GM12878 (cell line): Measurements from ENCODE around the gene STPG1. TPM values are rescaled to one million over a fixed set of nuclear protein-coding genes. Genes with fewer than 3 reads are reported as not detected.

Experiments
- ATAC-seq: fragments of 200-7000 bp; cut with Tn5 transposase; 3 replicates; pipeline ENCODE4 v1.9.1; 2020; ENCODE audit warnings: mild to moderate bottlenecking, moderate library complexity
- BruUV-seq: library from RNA; stranded (reverse); fragments of 400-500 nt; replicated peaks from 2 replicates; lab custom pipeline; 2021; lab: Mats Ljungman, UMichigan
- CTCF ChIA-PET: fragments of 300-600 bp; sonication (Branson Sonifier 250); formaldehyde crosslinking; extraction: SDS; loops from one replicate; lab custom pipeline; 2021; ENCODE audit warnings: inconsistent platforms; lab: Yijun Ruan, JAX
- POLR2A ChIA-PET: fragments of 350-600 bp; formaldehyde crosslinking; extraction: SDS; loops from one replicate; lab custom pipeline; 2021; ENCODE audit warnings: inconsistent platforms; lab: Charles Lee
- RAD21 ChIA-PET: fragments of 300-600 bp; sonication (Branson Sonifier 250); formaldehyde crosslinking; loops from one replicate; lab custom pipeline; 2023; ENCODE audit warnings: antibody characterized with exemption; ENCODE audit not compliant: unreplicated experiment; lab: Charles Lee
- SMC1A ChIA-PET: fragments of 300-600 bp; sonication (Branson Sonifier 250); formaldehyde crosslinking; loops from one replicate; lab custom pipeline; 2023; ENCODE audit not compliant: unreplicated experiment, uncharacterized antibody; lab: Charles Lee
- DNase-seq: peaks from one replicate; pipeline ENCODE4 v3.0.0-alpha.2; 2011; ENCODE audit warnings: low read depth, low spot score
- FAIRE-seq: peaks from 3 replicates; lab custom pipeline; 2011; peaks lifted over from hg19 to GRCh38; lab: Jason Lieb, UNC
- H2AFZ ChIP-seq: 2 replicates; pipeline ENCODE4 v1.6.0; 2011; ENCODE audit warnings: low read depth, low read length, control low read depth; ENCODE audit not compliant: control insufficient read depth
- H3K27ac ChIP-seq: 2 replicates; pipeline ENCODE4 v1.5.1; 2011; ENCODE audit warnings: control low read depth; ENCODE audit not compliant: control insufficient read depth, insufficient read depth
- H3K27me3 ChIP-seq, 2 experiments: replicated peaks in 1 of 2; 2 replicates each; pipeline versions ENCODE4 v1.6.0 to v1.6.1; 2011; ENCODE audit warnings: low read length in 1 of 2; ENCODE audit not compliant: control insufficient read depth in 2 of 2, insufficient read depth in 2 of 2
- H3K36me3 ChIP-seq, 2 experiments: 2 replicates each; pipeline ENCODE4 v1.5.1; 2011; ENCODE audit warnings: low read length in 1 of 2; ENCODE audit not compliant: control insufficient read depth in 2 of 2, insufficient read depth in 2 of 2
- H3K4me1 ChIP-seq: 2 replicates; pipeline ENCODE4 v1.6.1; 2011; ENCODE audit warnings: mild to moderate bottlenecking, low read length, moderate library complexity, mixed read lengths; ENCODE audit not compliant: control insufficient read depth, insufficient read depth
- H3K4me2 ChIP-seq: 2 replicates; pipeline ENCODE4 v1.6.0; 2011; ENCODE audit warnings: control low read depth; ENCODE audit not compliant: control insufficient read depth, insufficient read depth
- H3K4me3 ChIP-seq: fragments of 200-600 bp; sonication (generic); 2 replicates; pipeline ENCODE4 v1.5.1; 2016
- H3K79me2 ChIP-seq: 2 replicates; pipeline ENCODE4 v1.6.0; 2011; ENCODE audit warnings: low read length; ENCODE audit not compliant: control insufficient read depth, insufficient read depth
- H3K9ac ChIP-seq: 2 replicates; pipeline ENCODE4 v1.8.0; 2011; ENCODE audit warnings: low read length, control low read depth, mixed read lengths; ENCODE audit not compliant: control insufficient read depth, insufficient read depth
- H3K9me3 ChIP-seq: replicated peaks from 3 replicates; pipeline ENCODE4 v1.5.1; 2011; ENCODE audit warnings: mild to moderate bottlenecking, low read length; ENCODE audit not compliant: control insufficient read depth, insufficient read depth
- H4K20me1 ChIP-seq: 2 replicates; pipeline ENCODE4 v1.6.0; 2011; ENCODE audit not compliant: control insufficient read depth, insufficient read depth
- CHD4 ChIP-seq: fragments of 200-600 bp; sonication (generic); IDR thresholded peaks from 2 replicates; pipeline ENCODE4 v1.6.1; 2016; ENCODE audit warnings: mild to moderate bottlenecking
- HDAC6 ChIP-seq: fragments of 200-600 bp; sonication (generic); IDR thresholded peaks from one replicate; pipeline ENCODE4 v1.8.0; 2017; ENCODE audit warnings: antibody characterized with exemption; ENCODE audit not compliant: unreplicated experiment
- NRF1 ChIP-seq: conservative IDR thresholded peaks from 2 replicates; pipeline ENCODE4 v1.6.1; 2011; ENCODE audit warnings: mild to moderate bottlenecking, low read depth, low read length, improper control_type of control experiment
- PAX5 ChIP-seq: IDR thresholded peaks from 2 replicates; pipeline ENCODE4 v1.6.1; 2011; ENCODE audit warnings: low read depth, low read length, borderline replicate concordance
- POLR2AphosphoS2 ChIP-seq: IDR thresholded peaks from 2 replicates; pipeline ENCODE4 v1.6.1; 2011; ENCODE audit warnings: low read depth, mild to moderate bottlenecking, low read length, improper control_type of control experiment, moderate library complexity
- TCF12 ChIP-seq: IDR thresholded peaks from 2 replicates; pipeline ENCODE4 v1.6.1; 2011; ENCODE audit warnings: low read depth, mild to moderate bottlenecking, low read length
- ZBED1 ChIP-seq: IDR thresholded peaks from 2 replicates; pipeline ENCODE4 v1.6.1; 2016; ENCODE audit warnings: borderline replicate concordance
- ZNF207 ChIP-seq: fragments of 450-650 bp; IDR thresholded peaks from 2 replicates; pipeline ENCODE4 v1.6.1; 2014; ENCODE audit warnings: antibody characterized with exemption, mild to moderate bottlenecking, borderline replicate concordance
- ZNF217 ChIP-seq: fragments of 450-650 bp; IDR thresholded peaks from 2 replicates; pipeline ENCODE4 v1.6.1; 2017; ENCODE audit warnings: antibody characterized with exemption, mild to moderate bottlenecking
- ZSCAN29 ChIP-seq: fragments of 450-650 bp; IDR thresholded peaks from 2 replicates; pipeline ENCODE4 v1.6.1; 2017; ENCODE audit warnings: mild to moderate bottlenecking, moderate library complexity
- WGBS: methylation state at CpG from one replicate; pipeline ENCODE4 v1.1.6; 2016; ENCODE audit warnings: low lambda C conversion rate; ENCODE audit not compliant: insufficient replicate concordance, insufficient coverage; ENCODE audit errors: missing lambda C conversion rate; 5-methylcytosine and 5-hydroxymethylcytosine counted together
- in situ Hi-C: fragments of 300-500 bp; cut with MboI; formaldehyde crosslinking; loops from 9 replicates; pipeline ENCODE4 v1.14.3; 2018; ENCODE audit warnings: mixed read lengths
- intact Hi-C: fragments of 100-400 bp; cut with micrococcal nuclease; formaldehyde crosslinking; loops from one replicate; pipeline ENCODE4 v1.14.2; 2022; ENCODE audit not compliant: unreplicated experiment
- polyA plus RNA-seq, 11 experiments: library from polyadenylated mRNA; depleted of rRNA in 4 of 11; unstranded in 6 of 11; stranded (reverse) in 5 of 11; fragments of >200 nt; fragmentation: Nextera tagmentation in 4 of 11; fragmentation: Illumina TruSeq in 1 of 11; extraction: Ambion mirVana in 4 of 11; extraction: Trizol in 1 of 11; gene quantifications; 1 replicate in 1 of 11; 2 replicates in 10 of 11; pipeline versions ENCODE4 v1.2.1 to v1.2.3, GENCODE V29; 2011 to 2016; ENCODE audit warnings: inconsistent platforms in 2 of 11, missing spikeins in 2 of 11, low read depth in 1 of 11
- total RNA-seq, 4 experiments: library from RNA; depleted of rRNA in 3 of 4; stranded (reverse); fragments of >200 nt in 3 of 4; fragmentation: Illumina TruSeq in 1 of 4; extraction: Trizol in 1 of 4; gene quantifications; 2 replicates each; pipeline versions ENCODE4 v1.2.1 to v1.2.3, GENCODE V29; 2013 to 2021
- TF ChIP-seq, protein P1 (sequence below): IDR thresholded peaks from 2 replicates; pipeline ENCODE4 v1.6.1; 2012; ENCODE audit warnings: low read depth, low read length, improper control_type of control experiment
- TF ChIP-seq, protein P2 (sequence below): IDR thresholded peaks from 2 replicates; pipeline ENCODE4 v1.6.1; 2011; ENCODE audit warnings: borderline replicate concordance, low read depth, mild to moderate bottlenecking, moderate library complexity, mixed read lengths, low read length; ENCODE audit not compliant: insufficient read depth; ENCODE audit errors: extremely low read length
- TF ChIP-seq, protein P3 (sequence below): IDR thresholded peaks from 2 replicates; pipeline ENCODE4 v1.6.1; 2011; ENCODE audit warnings: mild to moderate bottlenecking, low read depth, low read length, moderate library complexity; ENCODE audit not compliant: insufficient replicate concordance
- TF ChIP-seq, protein P4 (sequence below): IDR thresholded peaks from 2 replicates; pipeline ENCODE4 v1.6.1; 2012; ENCODE audit warnings: low read depth, low read length, improper control_type of control experiment
- TF ChIP-seq, protein P5 (sequence below): fragments of 450-650 bp; IDR thresholded peaks from 2 replicates; pipeline ENCODE4 v1.6.1; 2017; ENCODE audit warnings: antibody characterized with exemption, mild to moderate bottlenecking, moderate library complexity
- TF ChIP-seq, protein P6 (sequence below): fragments of 450-650 bp; IDR thresholded peaks from 2 replicates; pipeline ENCODE4 v1.6.1; 2017; ENCODE audit warnings: borderline replicate concordance

The STPG1 gene
- total and polyA plus RNA-seq, 10 of the 15 experiments (the other 5 are each of a cell fraction or from before 2014, with no cell fraction given): 0.22 to 2.6 (median 0.73) TPM

DNA sequence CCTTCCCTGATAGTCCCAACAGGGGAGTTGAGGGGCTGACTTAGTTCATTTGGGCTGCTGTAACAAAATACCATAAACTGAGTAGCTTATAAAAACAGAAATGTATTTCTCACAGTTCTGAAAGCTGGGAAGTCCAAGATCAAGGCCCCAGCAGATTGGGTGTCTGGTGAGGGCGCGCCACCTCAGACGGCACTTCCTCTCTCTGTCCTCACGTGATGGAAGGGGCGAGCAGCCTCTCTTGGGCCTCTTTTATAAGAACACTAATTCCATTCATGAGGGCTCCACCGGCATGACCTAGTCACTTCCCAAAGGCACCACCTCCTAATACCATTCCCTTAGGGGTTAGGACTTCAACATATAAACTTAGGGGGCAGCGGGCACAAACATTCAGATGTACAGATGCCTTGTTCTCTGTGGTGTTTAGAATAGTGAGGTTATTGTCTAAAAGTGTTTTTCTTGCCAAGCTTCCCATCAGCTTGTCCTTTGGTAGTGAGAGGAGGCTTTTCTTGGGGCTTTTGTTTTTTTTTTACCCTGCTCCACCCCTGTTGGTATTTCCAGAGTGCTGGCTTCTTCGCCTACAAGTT is 22.3 kb upstream of the STPG1 start (continued):
- TF ChIP-seq, protein P1, sequence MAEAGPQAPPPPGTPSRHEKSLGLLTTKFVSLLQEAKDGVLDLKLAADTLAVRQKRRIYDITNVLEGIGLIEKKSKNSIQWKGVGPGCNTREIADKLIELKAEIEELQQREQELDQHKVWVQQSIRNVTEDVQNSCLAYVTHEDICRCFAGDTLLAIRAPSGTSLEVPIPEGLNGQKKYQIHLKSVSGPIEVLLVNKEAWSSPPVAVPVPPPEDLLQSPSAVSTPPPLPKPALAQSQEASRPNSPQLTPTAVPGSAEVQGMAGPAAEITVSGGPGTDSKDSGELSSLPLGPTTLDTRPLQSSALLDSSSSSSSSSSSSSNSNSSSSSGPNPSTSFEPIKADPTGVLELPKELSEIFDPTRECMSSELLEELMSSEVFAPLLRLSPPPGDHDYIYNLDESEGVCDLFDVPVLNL: no peak
- TF ChIP-seq ZNF217 (no peak), ZBED1 (no peak), CHD4 (no peak)
- TF ChIP-seq, protein P2, sequence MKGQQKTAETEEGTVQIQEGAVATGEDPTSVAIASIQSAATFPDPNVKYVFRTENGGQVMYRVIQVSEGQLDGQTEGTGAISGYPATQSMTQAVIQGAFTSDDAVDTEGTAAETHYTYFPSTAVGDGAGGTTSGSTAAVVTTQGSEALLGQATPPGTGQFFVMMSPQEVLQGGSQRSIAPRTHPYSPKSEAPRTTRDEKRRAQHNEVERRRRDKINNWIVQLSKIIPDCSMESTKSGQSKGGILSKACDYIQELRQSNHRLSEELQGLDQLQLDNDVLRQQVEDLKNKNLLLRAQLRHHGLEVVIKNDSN: no peak

DNA sequence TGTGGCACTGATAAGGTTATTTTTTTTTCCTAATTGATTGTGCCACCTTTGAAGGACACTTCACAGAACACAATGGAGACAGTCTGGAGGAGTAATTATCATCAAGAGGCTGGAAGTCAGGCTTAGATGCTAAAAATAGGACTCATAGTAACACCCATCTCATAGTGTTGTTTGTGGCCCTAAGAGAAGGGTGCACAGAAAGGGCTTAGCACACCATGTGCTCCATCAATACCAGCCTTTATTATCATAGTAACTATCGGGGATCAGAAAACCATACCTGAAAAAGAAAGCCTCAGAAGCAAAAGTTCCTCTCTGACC is 13.9 kb upstream of the STPG1 start:
- Histone ChIP-seq H3K4me1 (no peaks in the 10 kb centered on the region), H3K27me3 (no peaks in the 10 kb centered on the region), H3K4me3 (no peak overlapping the region), H3K36me3 (no peaks in the 10 kb centered on the region; a peak in 1 of 4 replicates), H3K27ac (no peak overlapping the region), H3K4me2 (no peak overlapping the region), H2AFZ (no peak overlapping the region), H4K20me1 (no peaks in the 10 kb centered on the region; the same call in 1 of the 2 replicates), H3K79me2 (no peaks in the 10 kb centered on the region), H3K9me3 (no peaks in the 10 kb centered on the region), H3K9ac (no peak overlapping the region)
- ChIA-PET RAD21 (no interaction called here), SMC1A (no interaction called here), CTCF (no interaction called here), POLR2A (no interaction called here)
- no TSS peak for BruUV-seq
- in situ Hi-C loops: no loop called here
- intact Hi-C loops: no loop called here
- DNase-seq: no peak
- 88% methylated on average over 1 of the region's 1 CpG for WGBS
- no peak for FAIRE-seq
- no peak for ATAC-seq
- TF ChIP-seq NRF1: no peak
- TF ChIP-seq PAX5: no peak
- TF ChIP-seq, protein P3, sequence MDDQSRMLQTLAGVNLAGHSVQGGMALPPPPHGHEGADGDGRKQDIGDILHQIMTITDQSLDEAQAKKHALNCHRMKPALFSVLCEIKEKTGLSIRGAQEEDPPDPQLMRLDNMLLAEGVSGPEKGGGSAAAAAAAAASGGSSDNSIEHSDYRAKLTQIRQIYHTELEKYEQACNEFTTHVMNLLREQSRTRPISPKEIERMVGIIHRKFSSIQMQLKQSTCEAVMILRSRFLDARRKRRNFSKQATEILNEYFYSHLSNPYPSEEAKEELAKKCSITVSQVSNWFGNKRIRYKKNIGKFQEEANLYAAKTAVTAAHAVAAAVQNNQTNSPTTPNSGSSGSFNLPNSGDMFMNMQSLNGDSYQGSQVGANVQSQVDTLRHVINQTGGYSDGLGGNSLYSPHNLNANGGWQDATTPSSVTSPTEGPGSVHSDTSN: no peak
- no peak for TF ChIP-seq POLR2AphosphoS2
- TF ChIP-seq, protein P4, sequence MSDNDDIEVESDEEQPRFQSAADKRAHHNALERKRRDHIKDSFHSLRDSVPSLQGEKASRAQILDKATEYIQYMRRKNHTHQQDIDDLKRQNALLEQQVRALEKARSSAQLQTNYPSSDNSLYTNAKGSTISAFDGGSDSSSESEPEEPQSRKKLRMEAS: no peak
- TF ChIP-seq ZSCAN29: no peak
- no peak for TF ChIP-seq HDAC6
- TF ChIP-seq, protein P5, sequence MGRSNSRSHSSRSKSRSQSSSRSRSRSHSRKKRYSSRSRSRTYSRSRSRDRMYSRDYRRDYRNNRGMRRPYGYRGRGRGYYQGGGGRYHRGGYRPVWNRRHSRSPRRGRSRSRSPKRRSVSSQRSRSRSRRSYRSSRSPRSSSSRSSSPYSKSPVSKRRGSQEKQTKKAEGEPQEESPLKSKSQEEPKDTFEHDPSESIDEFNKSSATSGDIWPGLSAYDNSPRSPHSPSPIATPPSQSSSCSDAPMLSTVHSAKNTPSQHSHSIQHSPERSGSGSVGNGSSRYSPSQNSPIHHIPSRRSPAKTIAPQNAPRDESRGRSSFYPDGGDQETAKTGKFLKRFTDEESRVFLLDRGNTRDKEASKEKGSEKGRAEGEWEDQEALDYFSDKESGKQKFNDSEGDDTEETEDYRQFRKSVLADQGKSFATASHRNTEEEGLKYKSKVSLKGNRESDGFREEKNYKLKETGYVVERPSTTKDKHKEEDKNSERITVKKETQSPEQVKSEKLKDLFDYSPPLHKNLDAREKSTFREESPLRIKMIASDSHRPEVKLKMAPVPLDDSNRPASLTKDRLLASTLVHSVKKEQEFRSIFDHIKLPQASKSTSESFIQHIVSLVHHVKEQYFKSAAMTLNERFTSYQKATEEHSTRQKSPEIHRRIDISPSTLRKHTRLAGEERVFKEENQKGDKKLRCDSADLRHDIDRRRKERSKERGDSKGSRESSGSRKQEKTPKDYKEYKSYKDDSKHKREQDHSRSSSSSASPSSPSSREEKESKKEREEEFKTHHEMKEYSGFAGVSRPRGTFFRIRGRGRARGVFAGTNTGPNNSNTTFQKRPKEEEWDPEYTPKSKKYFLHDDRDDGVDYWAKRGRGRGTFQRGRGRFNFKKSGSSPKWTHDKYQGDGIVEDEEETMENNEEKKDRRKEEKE: no peak
- no peak for TF ChIP-seq TCF12
- TF ChIP-seq, protein P6, sequence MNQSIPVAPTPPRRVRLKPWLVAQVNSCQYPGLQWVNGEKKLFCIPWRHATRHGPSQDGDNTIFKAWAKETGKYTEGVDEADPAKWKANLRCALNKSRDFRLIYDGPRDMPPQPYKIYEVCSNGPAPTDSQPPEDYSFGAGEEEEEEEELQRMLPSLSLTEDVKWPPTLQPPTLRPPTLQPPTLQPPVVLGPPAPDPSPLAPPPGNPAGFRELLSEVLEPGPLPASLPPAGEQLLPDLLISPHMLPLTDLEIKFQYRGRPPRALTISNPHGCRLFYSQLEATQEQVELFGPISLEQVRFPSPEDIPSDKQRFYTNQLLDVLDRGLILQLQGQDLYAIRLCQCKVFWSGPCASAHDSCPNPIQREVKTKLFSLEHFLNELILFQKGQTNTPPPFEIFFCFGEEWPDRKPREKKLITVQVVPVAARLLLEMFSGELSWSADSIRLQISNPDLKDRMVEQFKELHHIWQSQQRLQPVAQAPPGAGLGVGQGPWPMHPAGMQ: no peak
- TF ChIP-seq ZNF207: no peak
